NCI-H2196 (cell line): ENCODE results near the gene GRIP2.

Experiments
- DNase-seq: peaks from one replicate; lab custom pipeline; 2025; ENCODE audit not compliant: unreplicated experiment; lab: John Stamatoyannopoulos, UW

GRIP2 gene

DNA sequence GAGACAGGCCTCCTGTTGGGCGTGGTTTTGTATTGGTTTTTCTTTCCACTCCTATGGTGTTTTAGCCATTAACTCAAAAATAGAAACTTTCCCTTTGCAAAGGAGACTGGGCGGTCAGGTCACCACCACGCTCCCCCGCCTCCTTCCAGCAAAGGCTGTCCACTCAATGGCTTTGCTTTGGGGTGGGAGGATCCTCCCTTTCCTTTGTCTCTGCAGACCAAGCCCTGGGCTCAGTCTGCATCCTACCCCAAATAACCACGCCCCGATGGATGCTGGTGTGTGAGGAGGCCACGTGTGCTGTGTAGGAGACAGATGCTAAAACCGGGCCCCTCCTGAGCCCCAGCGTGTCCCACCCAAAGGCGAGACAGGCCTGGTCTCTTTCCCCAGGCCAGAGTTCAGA, 68.5 kb downstream of the GRIP2 start:
- DNase-seq: no peak

DNA sequence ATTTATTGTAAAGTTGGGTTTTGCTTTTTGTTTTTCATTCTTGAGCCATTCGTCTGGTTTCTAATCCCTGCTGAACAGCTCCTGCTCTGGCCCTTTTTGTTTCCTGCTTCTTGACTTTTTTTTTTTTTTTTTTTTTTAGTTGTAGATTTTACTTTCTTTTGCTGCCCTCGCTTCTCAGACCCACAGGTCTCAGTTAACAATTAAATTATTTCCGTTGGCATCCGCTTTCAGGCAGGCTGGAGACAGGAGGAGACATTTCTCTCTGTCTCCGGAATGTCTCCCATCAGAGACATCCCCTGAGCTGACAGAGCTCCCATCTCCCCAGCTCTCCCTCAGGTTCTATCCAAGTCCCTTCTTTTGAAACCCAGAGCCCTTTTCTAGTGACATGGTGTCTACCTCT, 69.1 kb downstream of the GRIP2 start:
- no peak for DNase-seq

DNA sequence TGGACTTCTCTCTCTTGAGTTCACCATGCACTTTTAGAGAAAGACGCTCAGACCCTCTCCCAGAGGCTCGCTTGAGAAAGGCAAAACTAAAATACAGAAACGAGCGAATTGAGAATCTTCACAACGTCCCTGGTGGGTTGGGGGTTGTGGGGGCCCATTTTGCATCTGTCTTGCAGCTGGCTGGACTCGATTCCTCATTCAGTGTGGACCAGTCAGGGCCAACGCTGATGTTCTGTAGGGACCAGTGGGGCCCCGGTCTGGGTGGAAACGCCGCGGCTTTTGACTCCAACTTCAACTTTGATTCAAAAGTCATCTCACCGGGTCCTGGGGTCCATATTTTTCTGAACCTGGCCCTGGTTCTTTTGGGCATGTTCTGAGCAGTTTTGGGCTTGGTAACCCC, 69.7 kb downstream of the GRIP2 start:
- no peak for DNase-seq

DNA sequence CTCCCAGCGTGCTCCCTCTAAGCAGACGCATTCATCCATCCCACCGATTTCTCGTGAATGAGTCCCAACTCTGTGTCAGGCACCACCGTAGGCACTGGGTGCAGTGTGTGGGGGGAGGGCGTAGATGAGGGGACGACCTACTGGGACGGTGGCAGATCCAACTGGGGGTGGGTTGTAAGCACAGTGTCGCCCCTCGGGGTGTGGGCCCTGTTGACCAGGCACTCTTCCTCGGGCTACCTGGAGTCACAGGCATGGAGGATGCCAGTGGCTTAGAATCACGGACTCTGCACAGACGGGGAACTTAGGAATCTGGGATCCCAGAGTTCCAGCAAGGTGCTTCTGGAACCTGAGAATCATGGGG, 71.5 kb downstream of the GRIP2 start:
- DNase-seq: no peak

DNA sequence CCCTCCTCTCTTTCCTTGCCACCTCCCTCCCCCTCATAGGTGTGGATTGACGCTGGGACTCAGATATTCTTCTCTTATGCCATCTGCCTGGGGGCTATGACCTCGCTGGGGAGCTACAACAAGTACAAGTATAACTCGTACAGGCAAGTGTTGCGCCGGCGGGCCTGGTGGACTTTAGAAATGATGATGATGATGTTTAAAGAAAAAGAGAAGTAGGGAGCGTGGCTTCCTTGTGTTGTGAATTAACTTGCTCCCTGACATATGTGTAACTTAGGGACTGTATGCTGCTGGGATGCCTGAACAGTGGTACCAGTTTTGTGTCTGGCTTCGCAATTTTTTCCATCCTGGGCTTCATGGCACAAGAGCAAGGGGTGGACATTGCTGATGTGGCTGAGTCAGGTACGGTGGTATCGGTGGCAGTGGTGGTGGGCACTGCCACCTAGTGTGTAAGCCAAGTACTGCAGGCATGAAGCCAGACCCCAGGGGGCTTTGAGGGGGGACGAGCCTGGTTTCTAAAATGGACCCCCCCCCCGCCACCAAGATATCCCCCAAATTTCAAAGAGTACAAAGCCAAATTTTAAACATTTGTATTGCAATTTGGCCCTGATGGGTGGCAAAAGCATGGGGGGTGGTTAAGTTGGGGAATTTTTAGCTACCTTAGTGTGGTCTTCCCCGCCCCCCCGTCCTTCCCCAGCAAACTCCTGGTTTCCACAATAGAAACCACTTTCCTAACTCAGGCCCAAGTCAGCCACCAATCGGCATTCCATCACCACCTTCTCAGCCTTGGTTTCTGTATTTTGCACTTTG, 72.1 kb downstream of the GRIP2 start:
- no peak for DNase-seq

DNA sequence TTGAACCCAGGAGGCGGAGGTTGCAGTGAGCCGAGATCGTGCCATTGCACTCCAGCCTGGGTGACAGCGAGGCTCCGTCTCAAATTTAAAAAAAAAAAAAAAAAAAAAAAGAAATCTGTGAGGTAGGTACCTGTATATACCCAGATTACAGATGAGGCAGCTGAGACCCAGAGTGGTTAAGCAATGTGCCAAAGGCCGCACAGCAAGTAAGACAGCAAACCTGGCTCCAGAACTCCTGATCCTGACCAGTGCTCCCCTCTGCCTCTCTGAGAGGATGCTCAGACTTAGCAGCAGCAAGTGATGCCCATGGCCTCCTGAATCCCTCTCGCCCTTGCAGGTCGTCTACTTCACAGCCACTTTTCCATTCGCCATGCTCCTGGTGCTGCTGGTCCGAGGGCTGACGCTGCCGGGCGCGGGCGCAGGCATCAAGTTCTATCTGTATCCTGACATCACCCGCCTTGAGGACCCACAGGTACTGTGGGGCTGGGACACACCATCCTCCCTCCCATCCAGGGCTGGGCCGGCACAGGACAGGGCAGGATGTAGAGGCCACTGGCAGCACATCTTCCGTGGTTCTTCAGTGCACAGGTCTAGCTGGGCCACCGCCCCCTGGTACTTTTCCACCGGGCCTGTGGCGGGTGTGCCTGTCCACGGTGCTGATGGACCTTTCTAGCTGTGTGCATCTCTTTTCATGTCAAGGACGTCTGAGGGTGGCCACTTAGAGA, 73.8 kb downstream of the GRIP2 start:
- no peak for DNase-seq

DNA sequence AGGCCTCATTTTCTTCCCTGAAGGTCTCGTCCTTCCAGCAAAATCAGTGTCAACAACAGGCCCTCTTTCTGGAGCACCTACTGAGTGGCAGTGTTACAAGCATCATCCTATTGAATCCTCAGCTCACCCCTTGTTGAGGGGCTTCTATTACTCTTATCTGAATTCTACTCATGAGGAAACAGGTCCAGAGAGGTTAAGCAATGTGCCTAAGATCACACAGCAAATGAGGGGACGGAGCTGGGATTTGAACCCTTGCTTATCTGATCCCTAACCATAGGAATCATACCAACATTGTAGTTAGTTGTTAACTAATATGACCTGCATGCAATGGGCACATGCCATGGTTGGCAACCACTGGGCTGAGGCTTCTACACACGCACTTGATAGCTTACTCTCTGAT, 74.7 kb downstream of the GRIP2 start:
- DNase-seq: no peak

DNA sequence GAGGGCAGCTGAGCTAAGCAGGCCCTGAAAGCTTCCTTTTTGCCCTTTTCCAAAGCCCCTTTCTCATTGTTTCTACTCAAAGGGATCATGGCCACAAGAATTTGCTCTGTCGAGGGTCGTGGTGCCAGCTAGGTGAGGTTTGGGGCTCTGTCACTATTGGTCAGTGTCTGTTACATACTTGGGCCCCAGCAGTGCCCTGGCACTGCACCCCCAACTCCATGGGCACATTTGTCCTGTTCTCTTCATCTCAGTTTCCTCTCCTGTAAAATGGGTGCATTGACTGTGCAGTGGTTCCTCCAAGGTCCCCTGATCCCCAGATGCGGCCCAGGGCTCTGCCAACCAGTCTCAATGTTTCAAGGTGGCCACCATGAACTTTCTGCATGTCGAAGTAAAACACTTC, 75.6 kb downstream of the GRIP2 start:
- no peak for DNase-seq

DNA sequence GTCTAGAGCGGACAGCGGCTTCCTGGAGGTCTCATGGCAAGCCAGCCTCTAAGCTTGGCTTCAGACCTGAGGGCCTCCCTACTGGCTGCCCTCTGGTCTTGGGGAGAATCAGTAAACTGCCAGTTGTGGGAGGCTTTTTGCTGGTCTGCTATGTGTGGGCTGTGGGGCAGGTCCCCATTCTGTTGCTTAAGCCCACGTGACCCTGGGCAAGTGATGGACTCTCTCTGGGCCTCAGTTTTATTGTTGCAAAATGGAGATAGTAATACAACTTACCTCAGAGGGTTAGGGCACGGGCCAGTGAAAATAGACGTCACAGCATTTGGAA, 76.0 kb downstream of the GRIP2 start:
- no peak for DNase-seq

DNA sequence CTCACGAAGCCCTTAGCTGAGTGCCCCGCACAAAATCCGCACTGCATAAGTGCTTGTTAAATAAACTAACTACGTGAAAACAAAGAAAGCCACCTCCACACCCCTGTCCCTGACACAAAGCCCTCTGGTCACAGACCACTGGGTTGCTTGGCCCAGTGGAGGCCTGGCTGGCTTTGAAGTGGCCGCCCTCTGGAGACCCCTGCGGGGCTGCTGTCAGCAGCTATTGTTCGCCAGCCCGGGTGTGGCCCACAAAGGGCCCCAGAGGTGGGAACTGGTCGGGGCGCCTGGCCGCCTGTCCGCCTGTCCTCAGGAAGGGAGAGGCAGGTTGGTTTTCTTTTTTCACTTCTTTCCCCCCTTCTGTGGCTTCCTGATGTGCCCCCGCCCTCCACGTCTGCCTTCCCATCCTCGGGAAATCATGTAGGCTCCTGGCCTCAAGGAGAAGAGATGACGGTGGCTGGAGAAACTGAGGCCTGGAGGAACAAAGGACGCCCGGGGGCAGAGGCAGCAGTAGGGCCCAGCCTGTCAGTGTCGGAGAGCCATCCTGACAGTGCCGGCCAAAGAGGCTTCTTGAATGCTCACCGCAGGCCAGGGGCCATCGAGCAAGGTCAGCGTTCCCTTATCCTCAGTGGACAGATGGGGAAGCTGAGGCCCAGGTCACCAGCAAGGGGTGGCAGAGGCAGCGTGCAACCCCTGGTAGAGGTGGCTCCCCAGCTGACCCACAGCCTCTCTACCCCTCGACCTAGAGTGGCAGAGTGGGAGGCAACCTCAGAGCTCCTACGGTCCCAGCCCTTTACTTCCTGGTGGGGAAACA, 76.6 kb downstream of the GRIP2 start:
- no peak for DNase-seq

DNA sequence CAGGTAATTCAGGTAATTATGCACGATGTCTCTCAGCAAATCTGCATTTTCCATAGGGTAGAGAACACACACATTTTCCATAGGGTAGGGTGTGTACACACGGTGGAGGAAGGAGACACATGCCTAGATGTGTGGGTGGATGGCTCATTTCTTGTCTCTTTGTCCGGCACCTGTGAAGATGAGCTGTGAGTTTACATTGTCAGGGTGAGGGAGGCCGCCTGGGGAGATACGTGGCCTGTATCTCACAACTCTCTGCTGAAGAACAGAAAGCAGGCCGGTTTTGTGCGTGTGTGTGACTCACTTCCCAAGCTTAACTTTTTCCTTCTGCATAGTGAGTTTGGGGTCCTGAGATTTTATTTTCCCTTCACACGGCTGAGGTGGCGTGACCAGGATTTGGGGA, 77.4 kb downstream of the GRIP2 start:
- DNase-seq: no peak

DNA sequence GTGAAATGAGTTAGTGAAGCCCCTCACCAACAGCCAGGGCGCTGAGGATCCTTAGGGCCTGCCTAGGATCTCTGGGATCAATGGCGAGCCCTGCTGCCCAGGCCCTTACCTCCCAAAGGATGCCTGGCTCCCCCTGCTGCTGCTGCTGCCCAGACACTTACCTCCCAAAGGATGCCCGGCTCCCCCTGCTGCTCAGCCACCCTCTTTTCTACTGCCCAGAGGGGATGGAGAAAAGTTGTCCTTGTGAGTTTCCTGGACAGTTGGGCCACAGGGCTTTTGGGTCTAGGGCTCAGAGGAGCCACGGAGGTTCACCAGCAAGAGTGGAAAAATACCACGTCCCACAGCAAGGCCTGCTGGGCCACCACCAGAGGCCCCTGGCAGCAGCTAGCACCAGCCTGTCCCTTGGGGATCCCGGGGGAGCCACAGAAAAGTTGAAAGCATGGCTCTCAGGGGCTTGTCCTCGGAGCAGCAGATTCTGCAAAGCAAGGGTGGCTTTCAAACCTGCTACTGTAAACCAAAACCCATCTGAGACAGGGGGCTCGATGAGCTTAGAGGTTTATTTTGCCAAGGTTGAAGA, 78.3 kb downstream of the GRIP2 start:
- DNase-seq: peak; percentile 45

DNA sequence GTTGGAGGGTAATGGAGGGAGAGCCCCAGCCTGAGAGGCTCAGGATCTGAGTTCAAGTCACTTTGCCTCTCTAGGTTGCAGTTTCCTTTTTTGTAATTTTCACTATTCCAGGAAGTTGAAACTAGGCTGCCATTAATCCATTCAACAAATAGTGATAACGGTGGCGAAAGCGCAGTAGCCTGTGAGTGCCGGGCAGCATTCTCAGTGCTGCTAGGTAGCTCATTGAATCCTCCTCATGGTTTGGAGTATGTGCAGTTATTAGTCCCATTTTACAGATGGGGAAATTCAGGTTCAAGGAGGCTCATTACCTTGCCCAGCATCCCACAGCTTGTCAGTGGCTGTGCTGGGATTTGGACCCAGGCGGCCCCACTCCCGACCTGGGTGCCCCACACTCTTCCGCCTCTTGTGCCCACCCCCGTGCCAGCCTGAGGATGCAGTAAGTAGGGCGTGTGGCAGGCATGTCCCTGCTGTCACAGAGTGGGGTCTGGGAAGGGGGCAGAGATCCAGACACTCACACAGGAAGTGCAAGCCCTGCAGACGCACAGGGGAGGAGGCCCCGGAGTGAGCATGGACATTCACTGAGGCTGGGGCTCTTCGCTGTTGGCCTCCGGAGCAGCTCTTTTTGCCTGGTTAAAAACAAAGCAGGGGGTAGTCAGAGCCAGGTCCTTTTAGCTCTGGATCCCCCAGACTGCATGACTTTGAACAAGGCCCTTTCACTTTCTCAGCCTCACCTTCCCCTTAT, 79.0 kb downstream of the GRIP2 start:
- no peak for DNase-seq

DNA sequence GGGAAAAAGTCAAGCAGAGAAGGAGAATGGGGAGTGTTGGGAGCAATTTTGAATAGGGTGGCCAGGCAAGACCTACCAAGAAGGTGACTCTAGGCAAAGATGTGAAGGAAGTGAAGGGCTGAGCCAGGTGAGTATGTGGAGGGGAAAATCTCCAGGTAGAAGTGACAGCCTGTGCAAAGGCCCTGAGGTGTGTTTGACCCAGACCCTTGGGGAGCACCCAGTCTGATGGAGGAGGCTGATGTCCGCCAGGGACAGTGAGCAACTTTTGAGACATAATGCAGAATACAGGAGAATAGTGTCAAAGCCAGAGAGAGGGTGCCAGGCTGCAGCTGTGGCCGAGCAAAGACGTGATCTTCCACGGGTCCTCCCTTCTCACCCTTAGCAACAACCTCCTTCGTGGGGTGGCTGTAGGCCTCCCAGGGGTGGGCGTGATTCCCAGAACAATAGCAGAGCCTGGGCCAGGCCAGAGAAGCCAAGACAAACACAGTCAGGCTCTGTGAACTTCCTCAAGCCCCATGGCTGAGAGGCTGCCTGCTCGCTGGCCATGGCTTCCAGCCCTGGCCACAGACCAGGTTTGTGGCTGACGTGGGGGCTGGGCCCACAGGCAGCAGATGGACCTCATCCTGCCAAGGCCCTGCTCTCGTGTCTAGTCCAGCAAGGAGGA, 79.7 kb downstream of the GRIP2 start:
- DNase-seq: peak; percentile 58

DNA sequence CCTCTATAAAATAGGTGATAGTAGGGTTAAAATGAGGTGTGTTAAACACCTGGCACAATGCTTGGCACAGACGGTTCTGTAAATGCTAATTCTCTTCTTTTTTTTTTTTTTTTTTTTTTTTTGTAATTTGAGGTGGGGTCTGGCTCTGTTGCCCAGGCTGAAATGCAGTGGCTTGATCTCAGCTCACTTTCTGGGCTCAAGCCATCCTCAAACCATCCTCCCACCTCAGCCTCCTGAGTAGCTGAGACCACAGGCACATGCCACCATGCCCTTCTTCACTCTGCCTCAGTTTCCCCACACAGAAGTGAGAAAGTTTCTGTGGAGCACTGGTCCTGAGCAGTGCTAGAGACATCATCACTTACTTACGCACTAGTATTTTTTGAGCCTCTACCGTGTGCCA, 80.4 kb downstream of the GRIP2 start:
- no peak for DNase-seq

DNA sequence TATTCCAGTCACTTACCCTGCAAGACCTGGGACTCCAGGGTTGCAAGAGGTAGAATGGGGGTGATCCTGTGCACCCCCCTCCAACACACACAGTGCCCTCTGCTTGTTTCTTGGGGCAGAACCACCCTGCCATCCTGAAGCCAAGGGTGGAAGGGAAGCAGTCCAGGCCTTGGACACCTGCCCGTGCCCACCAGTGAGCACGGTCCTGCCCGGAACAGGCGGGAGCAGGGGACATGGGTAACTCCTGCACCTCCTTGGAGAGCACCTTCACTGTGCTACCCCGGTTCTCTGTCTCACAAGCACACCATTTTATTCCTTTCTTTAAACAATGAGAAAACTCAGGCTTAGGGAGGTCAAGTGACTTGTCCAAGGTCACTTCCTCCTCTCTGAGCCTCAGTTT, 80.8 kb downstream of the GRIP2 start:
- no peak for DNase-seq

DNA sequence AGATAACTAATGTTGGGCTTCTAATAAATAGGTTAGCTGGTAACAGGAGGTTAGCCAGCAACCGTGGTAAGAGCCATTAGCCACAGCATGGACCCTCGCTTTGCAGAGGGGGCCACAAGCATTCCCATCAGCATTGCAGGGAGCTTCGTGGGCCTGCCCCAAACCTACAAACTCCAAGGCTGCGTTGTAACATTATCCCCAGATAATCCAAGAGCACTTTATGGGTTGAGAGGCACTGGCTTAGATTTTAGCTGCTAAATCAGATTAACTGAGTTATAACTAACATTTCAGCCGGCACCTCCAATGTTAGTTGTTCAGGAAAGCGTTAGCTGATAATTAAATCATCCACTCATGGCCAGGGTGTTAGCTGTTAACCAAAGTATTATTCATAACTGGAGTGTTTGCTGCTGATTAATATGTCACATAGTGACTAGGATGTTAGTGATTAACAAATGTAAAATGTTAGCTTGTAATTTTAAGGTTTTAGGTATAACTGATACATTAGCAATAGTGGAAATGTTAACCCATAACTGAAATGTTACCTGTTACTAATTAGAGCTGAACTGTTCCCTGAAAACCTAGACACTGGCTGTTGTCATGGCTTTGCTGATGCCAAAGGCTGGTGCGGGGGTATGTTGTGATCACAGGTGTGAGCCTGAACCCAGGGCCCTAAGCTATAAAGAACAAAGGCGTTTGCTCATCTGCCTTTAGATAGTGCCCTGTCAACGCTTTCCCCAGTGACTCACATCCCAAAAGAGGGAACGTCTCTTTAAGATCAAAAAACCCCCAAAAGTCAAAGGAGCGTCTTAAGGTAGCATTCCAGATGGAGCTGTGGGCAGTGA, 81.5 kb downstream of the GRIP2 start:
- no peak for DNase-seq

DNA sequence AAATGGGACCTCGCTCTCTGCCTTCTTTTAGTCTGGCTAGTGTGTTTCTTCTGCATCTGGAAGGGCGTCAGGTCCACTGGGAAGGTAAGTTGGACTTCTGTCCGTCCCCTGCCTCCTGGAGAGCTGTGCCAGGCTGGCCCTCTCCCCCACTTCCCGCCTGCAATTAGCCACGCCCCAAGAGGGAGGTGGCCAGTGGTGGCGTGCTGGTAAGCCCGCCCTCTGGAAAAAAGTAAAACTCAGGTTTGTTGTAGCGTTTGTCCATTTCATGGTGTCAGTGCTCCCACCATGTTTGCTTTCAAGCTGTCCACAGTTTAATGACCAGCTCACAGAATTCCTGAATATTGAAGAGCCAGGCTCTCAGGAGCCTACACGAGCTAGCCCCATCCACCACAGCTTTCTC, 82.1 kb downstream of the GRIP2 start:
- DNase-seq: no peak

DNA sequence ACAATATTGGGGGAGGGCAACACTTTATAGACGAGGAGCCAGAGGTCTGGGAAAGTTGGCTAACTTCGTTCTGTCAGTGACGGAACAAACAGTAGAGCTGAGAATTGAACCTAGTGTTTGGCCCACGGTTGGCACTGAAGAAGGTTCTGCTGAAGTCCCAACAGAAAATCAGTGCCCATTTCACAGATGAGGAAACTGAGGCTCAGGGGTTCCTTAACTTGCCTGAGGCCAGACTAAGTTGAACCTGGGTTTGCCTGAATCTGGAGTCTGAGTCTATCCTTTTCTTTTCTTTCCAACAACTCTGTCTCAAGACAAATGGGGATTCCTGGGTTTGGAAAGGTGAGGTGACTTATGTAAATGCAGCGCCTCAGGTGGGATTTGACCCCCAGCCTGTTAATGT, 82.7 kb downstream of the GRIP2 start:
- no peak for DNase-seq

DNA sequence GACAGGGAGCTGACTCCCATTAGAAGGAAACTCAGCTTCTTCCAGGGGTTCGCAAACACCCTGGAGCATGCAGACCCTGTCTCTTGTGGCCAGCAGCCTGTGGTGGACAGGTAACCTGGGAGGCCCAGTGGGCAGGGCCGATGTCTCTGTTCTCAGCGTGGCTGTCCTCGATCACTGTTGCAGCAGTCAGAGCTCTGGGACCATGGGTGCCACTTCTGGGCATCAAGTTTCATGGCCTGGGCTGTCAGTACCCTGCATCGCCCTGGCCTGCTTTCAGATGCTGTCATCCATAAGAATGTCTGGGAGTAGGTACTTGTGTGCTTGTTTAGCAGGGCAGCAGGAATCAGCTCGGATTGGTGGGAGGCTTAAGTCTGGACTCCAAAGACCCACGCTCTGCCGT, 83.3 kb downstream of the GRIP2 start:
- DNase-seq: no peak
